Stimulated activated memory B cell treated with anti-CD40 and anti-IgM and Interleukin-4, amounts not matched to agents 10 μg/mL and 1 μg/mL and 100 μg/mL, for 72 hours (primary cell): Measurements from ENCODE around the gene SPOCK3.
"Not testable (repeated sequence)": the region's sequence is repeated elsewhere in the genome, so short reads cannot be mapped to it uniquely, and the experiment has no call there.

Experiments used
- ATAC-seq: fragments of 150-1000 bp; cut with Tn5 transposase; 2 replicates; pipeline ENCODE4 v1.10.0; 2021
- H3K27ac Mint-ChIP-seq: one replicate; pipeline ENCODE4 v1.8.0; 2022; ENCODE audit warnings: mild to moderate bottlenecking, mixed read lengths
- H3K27me3 Mint-ChIP-seq: one replicate; pipeline ENCODE4 v1.8.0; 2022; ENCODE audit warnings: mixed read lengths
- H3K36me3 Mint-ChIP-seq: one replicate; pipeline ENCODE4 v1.8.0; 2022; ENCODE audit warnings: mixed read lengths
- H3K4me1 Mint-ChIP-seq: one replicate; pipeline ENCODE4 v1.8.0; 2022; ENCODE audit warnings: mixed read lengths
- H3K4me3 Mint-ChIP-seq: one replicate; pipeline ENCODE4 v1.8.0; 2022; ENCODE audit warnings: mild to moderate bottlenecking, moderate library complexity, mixed read lengths
- H3K9me3 Mint-ChIP-seq: one replicate; pipeline ENCODE4 v1.8.0; 2022; ENCODE audit warnings: mixed read lengths

SPOCK3 gene

GRCh38 chr4:166875821-166876220 is 358.5 kb downstream of the SPOCK3 start:
- Mint-ChIP-seq H3K9me3 (peaks cover 3% of the 10 kb centered on the region), H3K27ac (no peak overlapping the region), H3K36me3 (no peaks in the 10 kb centered on the region), H3K27me3 (no peaks in the 10 kb centered on the region), H3K4me3 (no peak overlapping the region), H3K4me1 (no peaks in the 10 kb centered on the region)
- no peak for ATAC-seq

DNA sequence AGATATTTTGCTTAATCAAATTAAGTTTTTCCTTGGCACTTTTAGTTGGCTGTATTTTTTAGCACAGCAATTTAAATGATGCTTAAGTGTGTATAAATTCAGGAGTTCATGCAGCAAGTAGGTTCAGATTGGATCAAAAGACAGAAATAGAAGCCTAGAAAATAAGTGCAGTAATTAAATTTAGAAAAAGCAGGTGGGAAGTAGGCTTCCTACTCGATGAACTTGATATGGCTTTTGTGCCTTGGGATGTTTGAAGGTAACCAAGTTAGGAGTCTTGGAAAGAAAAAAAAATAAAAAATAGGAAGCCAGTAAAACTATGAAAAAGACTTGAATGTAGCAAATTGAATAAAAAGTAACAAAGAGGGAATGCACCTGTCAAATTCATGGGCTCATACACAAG is 372.3 kb downstream of the SPOCK3 start:
- no peaks in the 10 kb centered on the region for H3K4me1 Mint-ChIP-seq
- H3K36me3 Mint-ChIP-seq, result no peaks in the 10 kb centered on the region
- H3K27ac Mint-ChIP-seq, result no peak overlapping the region
- no peaks in the 10 kb centered on the region for H3K27me3 Mint-ChIP-seq
- H3K4me3 Mint-ChIP-seq, result no peak overlapping the region
- no peak for ATAC-seq
- H3K9me3 Mint-ChIP-seq, result peaks cover 5% of the 10 kb centered on the region

GRCh38 chr4:166850398-166850797 is 383.9 kb downstream of the SPOCK3 start:
- H3K9me3 Mint-ChIP-seq, H3K36me3 Mint-ChIP-seq, ATAC-seq, H3K4me1 Mint-ChIP-seq, H3K27me3 Mint-ChIP-seq, H3K27ac Mint-ChIP-seq, H3K4me3 Mint-ChIP-seq: not testable (repeated sequence)

DNA sequence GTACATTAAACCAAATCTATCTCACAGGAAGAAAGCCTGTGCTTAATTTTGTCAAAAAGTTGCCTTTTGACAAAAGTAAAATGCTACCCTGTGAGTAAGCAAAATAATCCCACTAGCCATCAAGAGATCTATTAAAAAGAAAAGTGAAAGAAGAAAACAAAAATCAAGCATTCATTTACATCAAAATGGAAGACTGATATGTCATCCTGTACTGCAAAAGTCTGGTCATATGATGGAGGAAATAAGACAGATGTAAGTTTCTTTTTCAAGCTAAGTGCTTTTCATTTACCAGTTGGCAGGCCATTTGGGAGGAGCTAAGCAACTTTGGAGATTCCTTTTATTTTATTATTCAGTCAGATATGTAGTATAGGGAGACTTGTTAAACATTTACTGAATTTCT is 387.4 kb downstream of the SPOCK3 start:
- H3K4me1 Mint-ChIP-seq, result no peaks in the 10 kb centered on the region
- H3K9me3 Mint-ChIP-seq, result no peaks in the 10 kb centered on the region
- no peak overlapping the region for H3K27ac Mint-ChIP-seq
- ATAC-seq, result no peak
- H3K36me3 Mint-ChIP-seq, result no peaks in the 10 kb centered on the region
- no peaks in the 10 kb centered on the region for H3K27me3 Mint-ChIP-seq
- H3K4me3 Mint-ChIP-seq, result no peak overlapping the region

DNA sequence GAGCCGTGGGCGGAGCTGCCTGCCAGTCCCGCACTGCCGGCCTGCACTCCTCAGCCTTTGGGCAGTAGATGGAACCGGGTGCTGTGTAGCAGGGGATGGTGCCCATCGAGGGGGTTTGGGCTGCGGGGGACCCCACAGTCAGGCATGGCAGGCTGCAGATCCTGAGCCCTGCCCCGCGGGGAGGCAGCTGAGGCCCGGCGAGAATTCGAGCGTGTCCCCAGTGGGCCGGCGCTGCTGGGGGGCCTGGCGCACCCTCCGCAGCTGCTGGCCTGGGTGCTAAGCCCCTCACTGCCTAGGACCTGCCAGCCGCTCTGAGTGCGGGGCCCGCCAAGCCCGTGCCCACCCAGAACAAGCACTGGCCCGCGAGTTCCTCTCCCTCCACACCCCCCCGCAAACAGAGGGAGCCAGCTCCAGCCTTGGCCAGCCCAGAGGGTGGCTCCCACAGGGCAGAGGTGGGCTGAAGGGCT is 391.5 kb downstream of the SPOCK3 start:
- Mint-ChIP-seq H3K36me3 (no peaks in the 10 kb centered on the region), H3K4me3 (no peak overlapping the region), H3K4me1 (no peaks in the 10 kb centered on the region), H3K27me3 (no peaks in the 10 kb centered on the region), H3K27ac (no peak overlapping the region), H3K9me3 (peaks cover 4% of the 10 kb centered on the region)
- no peak for ATAC-seq

- no peak overlapping the region for H3K27ac Mint-ChIP-seq
- H3K4me3 Mint-ChIP-seq, result no peak overlapping the region
- no peaks in the 10 kb centered on the region for H3K36me3 Mint-ChIP-seq
- peaks cover 4% of the 10 kb centered on the region for H3K9me3 Mint-ChIP-seq
- no peaks in the 10 kb centered on the region for H3K27me3 Mint-ChIP-seq
- H3K4me1 Mint-ChIP-seq, result no peaks in the 10 kb centered on the region
- ATAC-seq, result peak; percentile 63
Observed at GRCh38 chr4:166839615-166840251, 394.6 kb downstream of the SPOCK3 start.

DNA sequence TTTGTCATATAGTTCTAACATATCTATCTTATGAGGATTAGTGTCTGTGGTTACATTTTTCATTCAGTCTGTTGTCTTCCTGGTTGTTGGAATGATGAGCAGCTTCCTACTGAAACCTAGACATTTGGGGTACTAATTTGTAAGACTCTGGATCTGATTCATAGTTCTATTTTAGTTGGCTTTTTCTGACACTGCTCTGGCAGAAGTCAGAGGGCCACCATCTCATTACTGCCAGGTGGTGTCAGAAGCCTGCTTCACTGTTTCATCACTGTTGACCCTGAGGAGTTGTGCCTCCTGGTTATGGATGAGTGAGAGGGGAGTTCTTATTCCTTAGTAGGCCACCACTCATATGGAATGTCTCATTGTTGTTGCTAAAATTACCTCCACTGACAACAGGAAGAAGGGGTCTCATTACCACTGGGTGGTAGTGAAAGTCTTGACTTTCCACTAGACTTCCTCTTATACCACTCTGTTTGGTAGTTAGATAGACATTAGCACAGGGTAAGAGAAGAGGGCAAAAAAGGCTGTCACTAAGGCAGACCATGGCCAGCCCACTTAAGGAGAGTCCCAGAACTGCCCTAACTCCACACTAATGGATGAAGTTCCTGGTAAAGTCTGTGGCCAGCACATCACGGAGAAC is 395.2 kb downstream of the SPOCK3 start:
- no peaks in the 10 kb centered on the region for H3K4me1 Mint-ChIP-seq
- no peaks in the 10 kb centered on the region for H3K36me3 Mint-ChIP-seq
- no peak overlapping the region for H3K27ac Mint-ChIP-seq
- H3K9me3 Mint-ChIP-seq, result peaks cover 4% of the 10 kb centered on the region
- no peaks in the 10 kb centered on the region for H3K27me3 Mint-ChIP-seq
- H3K4me3 Mint-ChIP-seq, result no peak overlapping the region
- ATAC-seq, result peak; percentile 74

- H3K4me1 Mint-ChIP-seq, result no peaks in the 10 kb centered on the region
- H3K9me3 Mint-ChIP-seq, result peaks cover 6% of the 10 kb centered on the region
- H3K27ac Mint-ChIP-seq, result no peak overlapping the region
- ATAC-seq, result no peak
- H3K36me3 Mint-ChIP-seq, result no peaks in the 10 kb centered on the region
- H3K27me3 Mint-ChIP-seq, result no peaks in the 10 kb centered on the region
- H3K4me3 Mint-ChIP-seq, result no peak overlapping the region
Observed at GRCh38 chr4:166836865-166837264, 397.4 kb downstream of the SPOCK3 start.

GRCh38 chr4:166827629-166828028 is 406.7 kb downstream of the SPOCK3 start:
- Mint-ChIP-seq H3K4me1 (no peaks in the 10 kb centered on the region), H3K4me3 (no peak overlapping the region), H3K27ac (no peak overlapping the region), H3K27me3 (no peaks in the 10 kb centered on the region), H3K36me3 (no peaks in the 10 kb centered on the region), H3K9me3 (peaks cover 1% of the 10 kb centered on the region)
- ATAC-seq, result no peak

GRCh38 chr4:166827167-166827566 is 407.1 kb downstream of the SPOCK3 start:
- no peaks in the 10 kb centered on the region for H3K27me3 Mint-ChIP-seq
- H3K27ac Mint-ChIP-seq, result no peak overlapping the region
- H3K4me3 Mint-ChIP-seq, result no peak overlapping the region

GRCh38 chr4:166823848-166824247 is 410.4 kb downstream of the SPOCK3 start:
- no peaks in the 10 kb centered on the region for H3K27me3 Mint-ChIP-seq
- H3K27ac Mint-ChIP-seq, result no peak overlapping the region
- H3K36me3 Mint-ChIP-seq, result no peaks in the 10 kb centered on the region
- ATAC-seq, result no peak
- peaks cover 6% of the 10 kb centered on the region for H3K9me3 Mint-ChIP-seq
- no peak overlapping the region for H3K4me3 Mint-ChIP-seq
- no peaks in the 10 kb centered on the region for H3K4me1 Mint-ChIP-seq

More at GRCh38 chr4:166827167-166827566, 407.1 kb downstream of the SPOCK3 start:
- Mint-ChIP-seq H3K4me1 (no peaks in the 10 kb centered on the region), H3K9me3 (peaks cover under 1% of the 10 kb centered on the region), H3K36me3 (no peaks in the 10 kb centered on the region)
- ATAC-seq, result no peak

GRCh38 chr4:166823126-166823525 is 411.2 kb downstream of the SPOCK3 start:
- no peak for ATAC-seq
- H3K9me3 Mint-ChIP-seq, result peaks cover 6% of the 10 kb centered on the region
- H3K27ac Mint-ChIP-seq, result no peak overlapping the region
- no peaks in the 10 kb centered on the region for H3K4me1 Mint-ChIP-seq
- no peaks in the 10 kb centered on the region for H3K27me3 Mint-ChIP-seq
- no peak overlapping the region for H3K4me3 Mint-ChIP-seq
- no peaks in the 10 kb centered on the region for H3K36me3 Mint-ChIP-seq

GRCh38 chr4:166822386-166822785 is 411.9 kb downstream of the SPOCK3 start:
- ATAC-seq, result no peak
- H3K9me3 Mint-ChIP-seq, result peaks cover 6% of the 10 kb centered on the region
- no peaks in the 10 kb centered on the region for H3K36me3 Mint-ChIP-seq
- no peak overlapping the region for H3K4me3 Mint-ChIP-seq
- H3K4me1 Mint-ChIP-seq, result no peaks in the 10 kb centered on the region
- no peak overlapping the region for H3K27ac Mint-ChIP-seq
- H3K27me3 Mint-ChIP-seq, result no peaks in the 10 kb centered on the region

DNA sequence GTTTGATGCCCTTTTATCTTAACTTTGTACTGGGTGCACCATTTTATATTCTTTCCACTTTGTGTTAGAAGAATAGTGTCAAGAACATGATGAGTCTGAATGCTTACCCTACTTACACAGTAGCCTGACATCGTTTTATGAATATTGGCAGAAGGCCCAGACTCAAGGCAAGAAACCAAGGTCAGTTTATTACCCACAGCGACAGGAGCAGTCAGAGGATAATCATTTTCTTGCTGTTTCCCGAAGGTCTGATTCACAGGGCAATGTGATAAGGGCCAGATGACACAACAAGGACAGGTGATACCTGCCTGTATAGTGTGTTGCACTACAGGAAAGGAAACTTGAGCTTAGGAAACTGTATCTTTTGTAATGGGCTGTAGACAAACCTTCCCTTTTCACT is 417.4 kb downstream of the SPOCK3 start:
- no peaks in the 10 kb centered on the region for H3K27me3 Mint-ChIP-seq
- H3K9me3 Mint-ChIP-seq, result peaks cover 3% of the 10 kb centered on the region
- no peaks in the 10 kb centered on the region for H3K36me3 Mint-ChIP-seq
- no peaks in the 10 kb centered on the region for H3K4me1 Mint-ChIP-seq
- no peak for ATAC-seq
- no peak overlapping the region for H3K27ac Mint-ChIP-seq
- no peak overlapping the region for H3K4me3 Mint-ChIP-seq

DNA sequence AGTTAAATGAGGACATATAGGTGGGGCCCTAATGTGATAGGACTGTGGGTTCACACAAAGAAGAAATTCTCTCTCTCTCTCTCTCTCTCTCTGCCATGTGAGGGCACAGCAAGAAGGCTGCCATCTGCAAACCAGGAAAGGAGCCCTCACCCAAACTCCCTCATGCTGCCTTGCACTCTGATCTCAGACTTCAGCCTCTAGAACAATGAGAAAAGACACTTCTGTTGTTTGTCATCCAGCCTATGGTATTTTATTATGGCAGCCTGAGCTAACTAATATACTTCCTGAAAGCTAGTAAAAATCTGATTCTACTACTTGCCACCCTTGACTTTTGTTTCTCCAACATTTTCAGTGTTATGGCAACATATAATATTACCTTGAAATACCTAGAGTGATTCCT is 425.9 kb downstream of the SPOCK3 start:
- no peak for ATAC-seq
- Mint-ChIP-seq H3K9me3 (peaks cover 3% of the 10 kb centered on the region), H3K36me3 (no peaks in the 10 kb centered on the region), H3K27ac (no peak overlapping the region), H3K27me3 (no peaks in the 10 kb centered on the region), H3K4me3 (no peak overlapping the region), H3K4me1 (no peaks in the 10 kb centered on the region)

DNA sequence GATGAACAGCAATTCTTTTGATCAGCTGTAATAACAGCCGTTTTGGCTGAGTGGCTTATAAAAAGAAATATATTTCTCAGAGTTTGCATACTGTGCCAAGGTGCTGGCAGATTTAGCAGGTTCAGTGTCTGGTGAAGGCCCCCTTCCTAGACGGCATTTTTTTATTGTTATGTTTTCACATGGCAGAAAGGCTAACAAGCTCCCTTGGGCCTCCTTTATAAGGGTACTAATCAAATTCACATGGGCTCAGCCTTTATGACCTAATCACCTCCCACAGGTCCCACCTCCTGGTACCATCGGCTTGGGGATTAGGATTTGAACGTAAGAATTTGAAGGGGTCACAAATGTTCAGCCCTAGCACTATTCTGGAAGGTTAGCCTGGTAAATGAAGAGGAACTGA is 431.9 kb downstream of the SPOCK3 start:
- H3K27me3 Mint-ChIP-seq, result no peaks in the 10 kb centered on the region
- ATAC-seq, result no peak
- no peak overlapping the region for H3K27ac Mint-ChIP-seq

More for the DNA sequence above, 431.9 kb downstream of the SPOCK3 start:
- Mint-ChIP-seq H3K36me3 (no peaks in the 10 kb centered on the region), H3K9me3 (no peaks in the 10 kb centered on the region), H3K4me3 (no peak overlapping the region), H3K4me1 (no peaks in the 10 kb centered on the region)
